ENCODE results near the gene IQSEC1. TPM values are rescaled to one million over a fixed set of nuclear protein-coding genes. Genes with fewer than 3 reads are reported as not detected.

IQSEC1 gene
- total RNA-seq, 2 donors from 2014 or later: 57.5 to 63.9 TPM

- no peaks in the 10 kb centered on the region for H3K9me3 ChIP-seq
- peaks cover 0 to 18% of the 10 kb centered on the region in 2 donors for H3K4me1 ChIP-seq
- no peaks in the 10 kb centered on the region for H3K36me3 ChIP-seq
- no peaks in the 10 kb centered on the region for H3K27me3 ChIP-seq
- TF ChIP-seq, protein P1, sequence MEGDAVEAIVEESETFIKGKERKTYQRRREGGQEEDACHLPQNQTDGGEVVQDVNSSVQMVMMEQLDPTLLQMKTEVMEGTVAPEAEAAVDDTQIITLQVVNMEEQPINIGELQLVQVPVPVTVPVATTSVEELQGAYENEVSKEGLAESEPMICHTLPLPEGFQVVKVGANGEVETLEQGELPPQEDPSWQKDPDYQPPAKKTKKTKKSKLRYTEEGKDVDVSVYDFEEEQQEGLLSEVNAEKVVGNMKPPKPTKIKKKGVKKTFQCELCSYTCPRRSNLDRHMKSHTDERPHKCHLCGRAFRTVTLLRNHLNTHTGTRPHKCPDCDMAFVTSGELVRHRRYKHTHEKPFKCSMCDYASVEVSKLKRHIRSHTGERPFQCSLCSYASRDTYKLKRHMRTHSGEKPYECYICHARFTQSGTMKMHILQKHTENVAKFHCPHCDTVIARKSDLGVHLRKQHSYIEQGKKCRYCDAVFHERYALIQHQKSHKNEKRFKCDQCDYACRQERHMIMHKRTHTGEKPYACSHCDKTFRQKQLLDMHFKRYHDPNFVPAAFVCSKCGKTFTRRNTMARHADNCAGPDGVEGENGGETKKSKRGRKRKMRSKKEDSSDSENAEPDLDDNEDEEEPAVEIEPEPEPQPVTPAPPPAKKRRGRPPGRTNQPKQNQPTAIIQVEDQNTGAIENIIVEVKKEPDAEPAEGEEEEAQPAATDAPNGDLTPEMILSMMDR (IDR thresholded peaks at IDR 0.05): no peak
- no peak overlapping the region for H3K4me3 ChIP-seq
- no peak for DNase-seq (ENCODE audit: low spot score)
- no peak overlapping the region for H3K27ac ChIP-seq
Observed at GRCh38 chr3:12979947-12980487, 93.2 kb downstream of the IQSEC1 start.

DNA sequence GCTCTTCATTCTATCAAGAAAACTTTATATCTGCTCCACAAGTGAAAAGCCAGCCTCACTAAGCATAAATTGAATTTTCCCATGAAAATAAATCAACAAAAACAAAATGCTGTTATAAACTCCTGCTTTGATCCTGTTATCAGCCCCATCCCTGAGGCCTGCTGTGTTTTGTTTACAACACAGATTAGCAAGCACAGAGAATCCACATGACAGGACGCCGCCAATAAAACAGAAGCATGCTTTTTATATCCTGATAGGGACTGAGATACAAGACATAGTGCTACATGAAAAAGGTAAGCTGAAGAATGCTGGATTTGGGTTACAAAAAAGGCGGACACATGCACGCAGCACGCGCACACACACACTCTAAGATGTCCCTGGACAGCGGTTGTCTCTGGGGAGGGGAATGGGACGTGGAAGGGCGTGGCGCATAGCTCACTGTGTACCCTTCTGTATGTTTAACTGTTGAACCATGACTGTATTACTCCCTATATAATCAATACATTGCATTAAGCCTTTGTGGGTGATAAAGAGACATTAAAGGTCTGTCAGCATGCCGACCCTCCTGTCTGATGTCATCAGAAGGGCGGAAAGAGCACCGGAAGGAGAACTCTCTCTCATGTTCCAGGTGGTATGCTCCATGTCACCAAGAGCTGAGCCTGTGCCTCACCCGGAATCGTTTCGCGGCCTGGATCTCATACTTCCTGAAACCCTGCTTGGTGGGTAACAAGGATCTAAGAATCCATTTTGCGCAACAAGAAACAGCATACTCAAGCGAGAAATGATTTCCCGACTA lies 93.9 kb downstream of the IQSEC1 start:
- no peak overlapping the region for H3K4me3 ChIP-seq
- H3K27ac ChIP-seq: no peak overlapping the region
- no peaks in the 10 kb centered on the region for H3K27me3 ChIP-seq
- no peaks in the 10 kb centered on the region for H3K9me3 ChIP-seq
- peaks cover 0 to 21% of the 10 kb centered on the region in 2 donors for H3K4me1 ChIP-seq
- no peak for DNase-seq (ENCODE audit: low spot score)
- TF ChIP-seq, protein P1 (IDR thresholded peaks at IDR 0.05): no peak
- H3K36me3 ChIP-seq: no peaks in the 10 kb centered on the region

DNA sequence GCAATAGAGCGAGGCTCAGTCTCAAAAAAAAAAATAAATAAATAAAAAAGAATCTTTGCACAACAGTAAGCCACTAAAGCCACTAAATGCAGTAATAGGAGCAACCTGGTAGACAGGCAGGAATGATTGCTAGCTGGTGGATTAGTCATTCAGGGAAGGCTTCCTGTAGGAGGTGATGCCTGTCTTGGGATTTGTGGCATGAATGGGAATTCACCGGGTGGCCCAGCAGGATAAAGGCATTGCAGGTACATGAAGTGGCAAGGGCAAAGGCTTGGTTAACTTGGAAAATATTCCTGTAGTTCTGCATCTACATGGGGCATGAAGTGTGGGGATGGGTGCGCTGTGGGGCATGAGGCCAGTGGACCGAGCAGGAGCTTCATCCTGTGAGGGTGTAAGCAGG lies 94.5 kb downstream of the IQSEC1 start:
- H3K27ac ChIP-seq: no peak overlapping the region
- H3K4me1 ChIP-seq: peaks cover 0 to 19% of the 10 kb centered on the region in 2 donors
- H3K4me3 ChIP-seq: no peak overlapping the region
- H3K27me3 ChIP-seq: no peaks in the 10 kb centered on the region
- no peak for DNase-seq (ENCODE audit: low spot score)
- no peaks in the 10 kb centered on the region for H3K9me3 ChIP-seq
- TF ChIP-seq, protein P1 (IDR thresholded peaks at IDR 0.05): no peak
- no peaks in the 10 kb centered on the region for H3K36me3 ChIP-seq

DNA sequence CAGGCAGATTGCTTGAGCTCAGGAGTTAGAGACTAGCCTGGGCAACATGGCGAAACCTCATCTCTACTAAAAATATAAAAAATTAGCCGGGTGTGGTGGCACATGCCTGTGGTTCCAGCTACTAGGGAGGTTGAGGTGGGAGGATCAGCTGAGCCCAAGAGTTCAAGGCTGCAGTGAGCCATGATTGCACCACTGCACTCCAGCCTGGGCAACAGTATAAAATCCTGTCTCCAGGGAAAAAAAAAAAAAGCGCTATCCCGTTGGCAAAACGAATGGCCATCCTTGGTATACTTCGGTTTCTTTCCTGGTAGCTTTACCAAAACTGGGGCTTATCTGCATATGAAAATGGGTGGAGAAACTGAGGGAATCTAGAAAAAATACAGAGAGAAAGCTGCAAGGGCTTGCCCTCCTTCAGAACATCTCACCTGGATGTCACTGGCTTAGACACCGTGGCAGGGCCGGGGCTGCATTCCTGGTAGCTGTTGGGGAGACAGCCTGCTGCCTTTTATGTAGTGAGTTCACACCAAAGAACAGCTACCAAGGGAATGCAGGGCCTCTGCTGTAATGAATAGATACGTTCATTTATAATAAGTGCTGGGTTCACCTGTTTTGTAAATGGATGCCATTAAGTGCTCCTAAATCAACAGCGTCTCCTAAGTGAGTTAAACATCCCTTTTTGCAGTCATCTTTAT lies 96.0 kb downstream of the IQSEC1 start:
- Histone ChIP-seq H3K27ac (no peak overlapping the region), H3K9me3 (no peaks in the 10 kb centered on the region)

GRCh38 chr3:12975748-12976522 lies 97.3 kb downstream of the IQSEC1 start:
- TF ChIP-seq, protein P1 (IDR thresholded peaks at IDR 0.05): no peak
- DNase-seq (ENCODE audit: low spot score): no peak
- Histone ChIP-seq H3K27me3 (no peaks in the 10 kb centered on the region), H3K36me3 (no peaks in the 10 kb centered on the region), H3K9me3 (no peaks in the 10 kb centered on the region), H3K27ac (no peak overlapping the region), H3K4me1 (peaks cover 0 to 9% of the 10 kb centered on the region in 2 donors), H3K4me3 (no peak overlapping the region)

More for the DNA sequence above, 96.0 kb downstream of the IQSEC1 start:
- DNase-seq (ENCODE audit: low spot score): no peak
- TF ChIP-seq, protein P1 (IDR thresholded peaks at IDR 0.05): no peak
- H3K27me3 ChIP-seq: no peaks in the 10 kb centered on the region
- peaks cover 0 to 9% of the 10 kb centered on the region in 2 donors for H3K4me1 ChIP-seq
- no peak overlapping the region for H3K4me3 ChIP-seq
- H3K36me3 ChIP-seq: no peaks in the 10 kb centered on the region
